Right atrium auricular region (tissue), 2 donors: ENCODE data around the gene SLC5A6. TPM values are rescaled to one million over a fixed set of nuclear protein-coding genes. Genes with fewer than 3 reads are reported as not detected.

Experiments used
- DNase-seq: peaks from one replicate; pipeline ENCODE4 v3.0.0-alpha.2; 2019; ENCODE audit warnings: low spot score
- H3K27ac ChIP-seq, 2 donors: fragments of 200-600 bp; sonication (generic); 1 replicate in 1 of 2; 2 replicates in 1 of 2; pipeline ENCODE4 v1.5.1; 2016 to 2019
- H3K27me3 ChIP-seq, 2 donors: fragments of 200-600 bp; sonication (generic); one replicate each; pipeline versions ENCODE4 v1.5.1 to v1.6.0; 2017 to 2019
- H3K36me3 ChIP-seq: fragments of 200-600 bp; sonication (generic); one replicate; pipeline ENCODE4 v1.5.1; 2016
- H3K4me1 ChIP-seq, 2 donors: fragments of 200-600 bp; sonication (generic); one replicate each; pipeline versions ENCODE4 v1.5.1 to v1.6.0; 2017 to 2019
- H3K4me3 ChIP-seq, 2 donors: fragments of 200-600 bp; sonication (generic); 1 replicate in 1 of 2; 2 replicates in 1 of 2; pipeline ENCODE4 v1.5.1; 2017 to 2019; ENCODE audit warnings: mild to moderate bottlenecking in 1 of 2, moderate library complexity in 1 of 2
- H3K9me3 ChIP-seq, 2 donors: fragments of 200-600 bp; sonication (generic); one replicate each; pipeline ENCODE4 v1.5.1; 2019
- CTCF ChIP-seq, 2 donors: fragments of 200-600 bp; sonication (generic); IDR thresholded peaks; one replicate each; pipeline ENCODE4 v1.5.1; 2019; ENCODE audit warnings: antibody characterized with exemption in 2 of 2
- total RNA-seq, 2 donors: library from RNA; depleted of rRNA; stranded (reverse); fragments of >200 nt; gene quantifications; one replicate each; pipeline ENCODE4 v1.1.0, GENCODE V29; 2016

Gene SLC5A6
- total RNA-seq, 2 donors from 2014 or later, result 9.2 to 14.7 TPM

- no peak for TF ChIP-seq CTCF (IDR thresholded peaks at IDR 0.05)
- Histone ChIP-seq H3K36me3 (no peaks in the 10 kb centered on the region), H3K4me1 (peaks cover 0 to under 1% of the 10 kb centered on the region in 2 donors), H3K9me3 (no peaks in the 10 kb centered on the region), H3K27ac (no peak overlapping the region), H3K27me3 (no peaks in the 10 kb centered on the region), H3K4me3 (no peak overlapping the region)
- DNase-seq, result no peak
Measured at GRCh38 chr2:27175330-27175729, 36.7 kb downstream of the SLC5A6 start.

GRCh38 chr2:27174638-27175037 lies 37.4 kb downstream of the SLC5A6 start:
- no peak overlapping the region for H3K4me3 ChIP-seq
- no peaks in the 10 kb centered on the region for H3K36me3 ChIP-seq
- H3K27me3 ChIP-seq, result no peaks in the 10 kb centered on the region
- H3K27ac ChIP-seq, result no peak overlapping the region
- DNase-seq, result no peak
- no peaks in the 10 kb centered on the region for H3K9me3 ChIP-seq
- peaks cover 0 to 6% of the 10 kb centered on the region in 2 donors for H3K4me1 ChIP-seq
- no peak for TF ChIP-seq CTCF (IDR thresholded peaks at IDR 0.05)

GRCh38 chr2:27171351-27171848 lies 40.7 kb downstream of the SLC5A6 start:
- H3K27me3 ChIP-seq, result no peaks in the 10 kb centered on the region
- H3K4me3 ChIP-seq, result no peak overlapping the region
- no peaks in the 10 kb centered on the region for H3K36me3 ChIP-seq
- TF ChIP-seq CTCF (IDR thresholded peaks at IDR 0.05), result no peak
- no peak for DNase-seq
- H3K9me3 ChIP-seq, result no peaks in the 10 kb centered on the region
- no peak overlapping the region for H3K27ac ChIP-seq
- H3K4me1 ChIP-seq, result peaks cover 0 to 6% of the 10 kb centered on the region in 2 donors

- H3K4me1 ChIP-seq, result peaks cover 0 to 6% of the 10 kb centered on the region in 2 donors
- H3K36me3 ChIP-seq, result no peaks in the 10 kb centered on the region
- no peaks in the 10 kb centered on the region for H3K27me3 ChIP-seq
- no peak for TF ChIP-seq CTCF (IDR thresholded peaks at IDR 0.05)
- H3K27ac ChIP-seq, result no peak overlapping the region
- no peak for DNase-seq
- no peak overlapping the region for H3K4me3 ChIP-seq
- no peaks in the 10 kb centered on the region for H3K9me3 ChIP-seq
Measured at GRCh38 chr2:27170581-27171337, 41.3 kb downstream of the SLC5A6 start.

- DNase-seq, result no peak
- peaks cover 0 to 3% of the 10 kb centered on the region in 2 donors for H3K4me1 ChIP-seq
- no peak overlapping the region for H3K4me3 ChIP-seq
- no peaks in the 10 kb centered on the region for H3K27me3 ChIP-seq
- TF ChIP-seq CTCF (IDR thresholded peaks at IDR 0.05), result no peak
- no peaks in the 10 kb centered on the region for H3K36me3 ChIP-seq
- H3K27ac ChIP-seq, result no peak overlapping the region
- H3K9me3 ChIP-seq, result no peaks in the 10 kb centered on the region
Measured at GRCh38 chr2:27164960-27165763, 46.9 kb downstream of the SLC5A6 start.
